HG03460 (cell line): Measurements from ENCODE around the gene EID3.
"Not testable (repeated sequence)": the region's sequence is repeated elsewhere in the genome, so short reads cannot be mapped to it uniquely, and the experiment has no call there.

ENCODE experiments used
- ATAC-seq: cut with Tn5 transposase; IDR thresholded peaks from one replicate; pipeline ENCODE4 v1.9.1; 2021; ENCODE audit not compliant: unreplicated experiment

EID3 gene

DNA sequence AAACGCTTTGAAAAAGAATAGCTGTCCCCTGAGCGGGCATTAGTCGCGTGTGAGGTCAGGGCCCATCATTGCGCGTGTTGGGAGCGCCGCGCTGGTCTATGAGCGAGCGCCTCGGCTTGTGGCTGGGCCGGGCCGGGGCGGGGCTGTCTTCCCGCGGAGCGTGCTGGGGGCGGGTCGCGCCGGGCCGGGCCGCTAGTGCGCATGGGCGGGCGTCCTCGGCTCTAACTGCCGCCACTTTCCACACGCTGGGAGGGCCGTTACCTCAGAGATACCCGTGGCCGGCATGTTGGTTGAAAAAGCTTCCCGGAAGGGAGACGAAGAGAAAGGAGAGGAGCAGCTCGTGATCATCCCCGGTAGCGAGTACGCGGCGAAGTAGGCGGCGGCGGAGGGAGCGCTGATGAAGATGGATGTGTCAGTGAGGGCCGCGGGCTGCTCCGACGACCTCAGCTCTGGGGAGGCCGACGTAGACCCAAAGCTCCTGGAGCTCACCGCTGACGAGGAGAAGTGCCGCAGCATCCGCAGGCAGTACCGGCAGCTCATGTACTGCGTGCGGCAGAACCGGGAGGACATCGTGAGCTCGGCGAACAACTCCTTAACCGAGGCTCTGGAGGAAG is at the start of gene EID3:
EID3 (plus strand) TSS at position 202 of the 614 bp plus-strand sequence; CDS start at position 398, 196 bp downstream.
- peak; percentile 85 for ATAC-seq

GRCh38 chr12:104257913-104258472 is 45.5 kb upstream of the EID3 start:
- ATAC-seq, result no peak

DNA sequence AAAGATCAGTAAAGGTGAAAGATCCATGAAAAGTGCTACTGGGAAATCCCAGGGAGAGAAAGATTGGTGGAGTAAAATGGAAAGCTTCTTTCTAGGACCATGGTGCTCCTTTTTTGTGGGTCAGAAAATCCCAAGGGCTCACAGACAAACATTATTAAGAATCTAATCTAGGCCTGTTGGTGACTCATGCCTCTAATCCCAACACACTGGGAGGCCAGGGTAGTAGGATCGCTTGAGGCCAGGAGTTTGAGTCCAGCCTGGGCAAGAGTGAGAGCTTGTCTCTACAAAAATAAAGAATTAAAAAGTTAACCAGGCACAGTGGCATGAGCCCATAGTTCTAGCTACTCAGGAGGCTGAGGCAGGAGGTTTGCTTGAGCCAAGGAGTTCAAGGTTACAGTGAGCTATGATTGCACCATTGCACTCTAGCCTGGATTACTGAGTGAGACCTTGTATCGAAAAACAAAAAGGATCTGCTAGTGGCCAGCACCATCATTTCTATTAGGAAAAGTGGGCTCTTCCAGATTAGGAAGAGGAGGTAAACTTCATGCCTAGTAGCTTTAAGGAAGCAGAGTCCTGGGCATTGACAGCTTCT is 45.0 kb upstream of the EID3 start:
- no peak for ATAC-seq

DNA sequence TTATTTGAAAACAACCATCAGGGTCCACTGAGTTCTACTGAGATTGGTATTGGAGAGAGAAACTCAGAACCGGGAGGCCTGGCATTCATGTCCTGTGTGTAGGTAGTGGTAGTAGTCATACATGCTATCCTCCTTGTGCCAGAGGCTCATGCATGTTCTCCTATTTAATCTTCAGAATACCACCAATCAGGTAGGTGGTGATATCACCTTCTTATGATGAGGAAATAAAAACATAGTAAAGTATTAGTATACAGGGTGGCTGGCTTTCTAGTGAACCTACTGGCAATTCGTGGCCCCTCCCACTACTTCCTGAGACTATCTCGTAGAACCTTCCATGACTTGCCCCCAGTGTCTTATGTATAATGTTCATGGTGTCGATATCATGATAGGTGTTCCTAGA is 40.5 kb upstream of the EID3 start:
- no peak for ATAC-seq

DNA sequence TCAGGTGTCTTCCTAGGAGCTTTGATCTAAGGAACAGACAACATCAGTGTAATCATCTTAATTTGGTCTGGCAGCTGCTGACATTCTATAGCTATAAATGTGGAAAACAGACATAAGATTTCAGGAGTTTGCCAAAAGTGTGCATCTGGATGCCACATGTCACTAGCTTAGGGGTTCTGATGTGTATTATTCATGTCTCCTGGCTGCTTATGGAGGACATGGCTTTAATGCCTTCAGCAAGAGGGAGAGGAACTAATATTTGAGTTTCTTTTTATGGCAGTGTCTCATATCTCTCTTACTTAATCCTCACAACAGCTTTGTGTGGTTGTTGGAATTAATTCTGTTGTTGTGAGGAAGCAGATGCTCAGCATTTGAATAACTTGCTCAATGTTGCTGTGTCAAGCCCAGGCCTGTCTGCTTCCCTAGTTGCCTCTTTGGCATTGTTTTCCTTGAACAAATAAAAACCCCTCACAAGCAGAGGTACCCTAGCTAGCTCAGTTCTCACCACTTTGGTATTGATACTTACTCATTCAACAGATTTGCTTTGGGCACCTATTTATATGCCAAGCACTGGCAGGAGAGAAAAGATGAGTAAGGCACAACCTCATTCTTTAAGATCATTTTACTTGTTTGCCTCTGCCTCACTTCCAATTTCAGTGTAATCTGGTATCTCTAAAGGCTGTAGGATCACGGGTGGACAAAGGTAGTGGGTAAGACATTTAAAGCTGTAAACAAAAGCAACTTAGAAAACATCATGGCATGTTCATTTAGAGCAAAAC is 39.8 kb upstream of the EID3 start:
- no peak for ATAC-seq

GRCh38 chr12:104265436-104265835 is 38.1 kb upstream of the EID3 start:
- not testable (repeated sequence) for ATAC-seq

DNA sequence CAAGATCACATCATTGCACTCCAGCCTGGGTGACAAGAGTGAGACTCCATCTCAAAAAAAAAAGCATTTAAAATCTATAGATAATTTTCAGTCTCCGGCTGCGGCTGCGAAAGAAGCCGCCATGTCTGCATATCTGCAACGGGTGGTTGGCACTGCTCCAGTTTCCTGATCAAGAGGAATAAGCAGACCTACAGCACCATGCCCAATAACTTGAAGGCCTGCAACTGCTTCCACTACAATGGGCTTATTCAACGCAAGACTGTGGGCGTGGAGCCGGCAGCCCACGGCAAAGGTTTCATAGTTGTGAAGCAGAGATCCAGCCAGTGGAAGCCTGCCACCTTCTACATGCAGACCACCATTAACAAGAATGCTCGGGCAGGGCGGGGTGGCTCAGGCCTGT is 30.6 kb upstream of the EID3 start:
- no peak for ATAC-seq

- no peak for ATAC-seq
These were observed 30.0 kb upstream of the EID3 start for GRCh38 chr12:104273503-104273902.

- no peak for ATAC-seq
These were observed 28.7 kb upstream of the EID3 start for GRCh38 chr12:104274811-104275210.

DNA sequence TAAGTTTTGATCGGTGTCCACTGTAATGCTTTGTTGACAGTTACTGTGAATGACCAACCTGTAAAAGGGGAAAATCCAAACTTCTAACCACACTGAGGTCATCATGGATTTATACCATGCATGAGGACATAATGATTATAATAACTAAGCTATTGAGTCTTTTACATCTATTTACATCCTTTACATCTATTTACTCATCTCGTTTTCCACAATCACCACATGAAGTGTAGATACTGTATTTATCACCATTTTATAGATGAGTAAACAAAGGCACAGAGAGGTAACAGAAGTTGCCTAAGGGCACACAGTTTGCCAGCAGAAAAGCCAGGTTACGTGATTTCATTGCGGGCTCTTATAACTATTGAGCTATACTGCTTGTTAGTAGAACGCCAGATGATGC is 27.9 kb upstream of the EID3 start:
- ATAC-seq, result peak; percentile 26

DNA sequence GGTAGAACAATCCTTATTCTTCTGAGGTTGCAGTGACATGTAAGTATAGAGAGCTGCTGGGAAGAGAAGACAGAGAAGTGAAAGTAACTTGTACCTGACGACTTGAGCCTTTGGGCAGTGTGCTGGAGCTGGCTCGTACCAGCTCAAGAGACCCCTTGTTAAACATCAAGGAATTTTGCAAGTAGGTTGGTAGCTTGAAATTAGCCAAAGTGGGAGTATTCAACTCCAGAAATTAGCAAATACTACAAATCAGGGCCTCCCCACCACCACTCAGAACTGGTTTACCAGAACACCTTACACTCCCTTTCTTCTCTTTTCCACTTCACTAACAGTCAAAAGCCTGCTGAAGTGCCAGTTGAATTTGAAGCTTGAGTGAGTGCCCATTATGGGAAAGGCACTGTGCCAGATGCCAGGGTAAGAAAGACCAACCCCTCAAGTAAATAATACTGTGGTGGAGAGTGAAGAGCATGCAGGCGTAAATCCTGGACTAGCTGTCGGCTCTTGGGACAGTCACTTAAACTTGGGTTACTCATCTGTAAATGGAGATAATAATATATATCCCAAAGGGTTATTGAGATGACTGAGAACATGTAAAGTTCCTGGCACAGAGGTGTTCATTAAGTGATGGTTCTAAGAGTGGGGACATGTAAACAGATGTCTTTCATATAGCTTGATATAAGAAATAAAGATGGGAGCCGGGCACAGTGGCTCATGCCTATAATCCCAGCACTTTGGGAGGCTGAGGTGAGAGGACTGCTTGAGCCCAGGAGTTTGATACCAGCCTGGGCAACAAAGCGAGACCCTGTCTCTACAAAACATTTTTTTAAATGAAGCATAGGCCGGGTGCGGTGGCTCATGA is 27.0 kb upstream of the EID3 start:
- ATAC-seq, result peak; percentile 63

- no peak for ATAC-seq
These were observed 24.4 kb upstream of the EID3 start for GRCh38 chr12:104279164-104279563.

GRCh38 chr12:104280111-104280510 is 23.4 kb upstream of the EID3 start:
- ATAC-seq, result no peak

- no peak for ATAC-seq
These were observed 22.7 kb upstream of the EID3 start for GRCh38 chr12:104280717-104281458.

DNA sequence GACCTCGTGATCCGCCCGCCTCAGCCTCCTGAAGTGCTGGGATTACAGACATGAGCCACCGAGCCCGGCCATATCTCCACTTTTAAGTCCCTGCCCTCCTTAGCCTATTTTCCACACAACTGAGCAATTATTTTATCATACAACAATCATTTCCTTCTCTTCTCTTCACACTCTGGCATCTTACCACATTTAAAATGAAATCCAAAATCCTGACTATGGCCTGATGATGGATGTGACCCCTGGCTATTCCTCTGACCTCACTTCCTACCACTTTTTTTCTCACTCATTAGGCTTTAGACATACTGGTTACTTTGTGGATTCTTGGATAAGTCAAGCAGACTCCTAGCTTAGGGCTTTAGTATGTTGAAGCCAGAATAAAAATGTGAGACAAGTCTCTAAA is 21.9 kb upstream of the EID3 start:
- no peak for ATAC-seq

DNA sequence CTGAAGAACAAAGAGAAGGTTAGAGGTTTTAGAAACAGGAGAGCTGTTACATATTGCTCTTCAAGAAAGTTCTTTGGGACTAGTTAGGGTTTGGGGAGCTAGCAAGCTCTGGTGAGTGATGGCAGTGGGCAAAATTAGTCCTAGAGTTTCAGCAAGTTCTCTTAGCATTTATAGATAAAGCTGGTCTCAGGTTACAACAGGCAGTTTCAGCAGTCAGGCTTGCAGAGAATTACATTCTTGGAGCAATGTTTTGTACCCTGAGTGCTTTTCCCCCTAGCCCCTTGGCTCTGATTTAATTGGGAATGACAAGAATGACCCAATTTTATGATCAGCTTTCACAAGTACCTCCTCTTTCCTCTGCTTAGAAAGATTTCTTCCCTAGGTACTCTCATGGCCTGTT is 21.4 kb upstream of the EID3 start:
- ATAC-seq, result no peak

- no peak for ATAC-seq
These were observed 17.6 kb upstream of the EID3 start for GRCh38 chr12:104285740-104286515.

DNA sequence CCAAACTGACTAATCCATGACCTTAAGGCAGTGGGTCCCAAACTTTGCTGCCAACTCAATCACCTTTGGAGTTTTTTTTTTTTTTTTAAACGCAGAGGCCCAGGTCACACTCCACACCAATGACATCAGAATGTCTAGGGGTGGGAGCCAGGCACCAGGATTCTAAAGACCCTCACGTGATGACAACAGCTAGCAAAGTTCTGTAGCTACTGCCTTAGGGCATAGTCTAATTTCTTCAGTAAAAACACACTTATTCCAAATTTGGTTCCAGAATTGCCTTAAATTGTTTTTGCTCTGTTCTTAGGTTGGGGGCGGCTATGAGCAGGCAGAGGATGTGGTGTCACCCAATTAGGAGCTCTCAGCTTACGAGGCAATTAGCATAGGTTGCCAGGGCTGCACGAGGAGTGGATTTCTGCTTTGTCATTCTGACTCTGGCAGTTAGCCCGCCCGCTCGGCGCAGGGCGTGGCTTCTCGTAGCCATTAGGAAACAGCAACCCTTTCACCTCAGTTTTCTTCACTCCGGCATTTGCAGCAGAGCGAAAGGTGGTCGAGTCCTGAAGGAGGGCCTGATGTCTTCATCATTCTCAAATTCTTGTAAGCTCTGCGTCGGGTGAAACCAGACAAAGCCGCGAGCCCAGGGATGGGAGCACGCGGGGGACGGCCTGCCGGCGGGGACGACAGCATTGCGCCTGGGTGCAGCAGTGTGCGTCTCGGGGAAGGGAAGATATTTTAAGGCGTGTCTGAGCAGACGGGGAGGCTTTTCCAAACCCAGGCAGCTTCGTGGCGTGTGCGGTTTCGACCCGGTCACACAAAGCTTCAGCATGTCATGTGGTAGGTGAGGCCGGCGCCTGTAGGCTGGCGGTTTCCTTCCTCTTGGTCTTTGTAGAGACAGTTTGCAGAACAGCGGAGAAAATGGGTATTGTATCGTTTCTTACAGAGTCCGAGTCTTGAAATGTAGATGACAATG is 16.7 kb upstream of the EID3 start:
- peak; percentile 90 for ATAC-seq
